ENCODE results near the gene PARVB. TPM values are rescaled to one million over a fixed set of nuclear protein-coding genes. Genes with fewer than 3 reads are reported as not detected.
A peak's percentile ranks its signal among the peaks of the same experiment; 100 is the strongest.

The PARVB gene
- polyA plus RNA-seq, 2 donors = 1.8 to 3.9 TPM

DNA sequence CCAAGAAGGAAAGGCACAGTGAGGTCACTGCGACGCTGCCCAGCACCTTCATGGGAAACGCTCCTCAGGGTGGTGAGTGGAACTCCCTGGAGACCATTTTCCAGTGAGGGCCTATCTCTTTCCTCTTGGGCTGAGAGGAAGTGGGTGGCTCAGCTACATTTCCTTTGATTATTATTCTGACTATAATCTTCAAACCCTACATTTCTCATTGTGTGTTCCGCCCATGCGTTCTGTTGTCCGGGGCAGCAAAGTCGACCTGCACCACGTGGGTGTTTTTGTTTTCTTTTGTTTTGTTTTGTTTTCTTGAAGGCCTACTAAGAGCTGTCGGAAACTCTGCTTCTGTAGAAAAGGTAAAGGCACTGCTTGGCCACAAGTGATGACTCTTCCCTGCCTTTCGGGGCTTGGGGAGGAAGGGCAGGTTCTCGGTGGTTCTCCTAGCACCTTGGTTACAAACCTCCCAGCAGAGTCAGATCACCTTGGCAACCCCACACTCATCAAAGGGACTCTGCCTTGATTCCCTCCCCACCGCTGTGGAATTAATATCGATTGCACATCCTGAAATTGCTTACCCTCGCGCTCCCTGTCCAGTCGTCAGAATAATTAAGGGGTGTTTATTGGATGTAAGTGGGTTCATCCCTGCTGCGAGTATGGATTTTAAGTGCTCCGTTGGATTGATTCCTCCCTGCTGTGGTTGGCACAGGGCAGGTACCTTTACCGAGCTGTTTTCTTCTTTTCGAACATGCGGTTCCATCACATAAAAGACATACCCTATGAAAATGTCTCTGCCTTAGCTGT lies 7.3 kb downstream of the PARVB start:
- Histone ChIP-seq H3K27ac (ENCODE audit: low read depth in 2 of 2, low read length in 1 of 2) (peak overlapping the region in 1 of 2 donors; percentile 40), H3K4me1 (ENCODE audit: control insufficient read depth in 2 of 2, insufficient read depth in 2 of 2, low read length in 1 of 2) (no peaks in the 10 kb centered on the region), H3K4me3 (ENCODE audit: low read depth in 1 of 2, low read length in 2 of 2) (no peak overlapping the region), H3K36me3 (ENCODE audit: control insufficient read depth in 2 of 2, insufficient read depth in 2 of 2, low read length in 1 of 2) (no peaks in the 10 kb centered on the region), H3K27me3 (ENCODE audit: control insufficient read depth in 1 of 2, insufficient read depth in 2 of 2, low read length in 2 of 2) (no peaks in the 10 kb centered on the region), H3K9me3 (ENCODE audit: control insufficient read depth in 2 of 2, insufficient read depth in 1 of 2, low read depth in 1 of 2, low read length in 1 of 2) (no peaks in the 10 kb centered on the region)
- WGBS, 2 donors = 65 to 77% methylated on average over 21 of the region's 21 CpGs

DNA sequence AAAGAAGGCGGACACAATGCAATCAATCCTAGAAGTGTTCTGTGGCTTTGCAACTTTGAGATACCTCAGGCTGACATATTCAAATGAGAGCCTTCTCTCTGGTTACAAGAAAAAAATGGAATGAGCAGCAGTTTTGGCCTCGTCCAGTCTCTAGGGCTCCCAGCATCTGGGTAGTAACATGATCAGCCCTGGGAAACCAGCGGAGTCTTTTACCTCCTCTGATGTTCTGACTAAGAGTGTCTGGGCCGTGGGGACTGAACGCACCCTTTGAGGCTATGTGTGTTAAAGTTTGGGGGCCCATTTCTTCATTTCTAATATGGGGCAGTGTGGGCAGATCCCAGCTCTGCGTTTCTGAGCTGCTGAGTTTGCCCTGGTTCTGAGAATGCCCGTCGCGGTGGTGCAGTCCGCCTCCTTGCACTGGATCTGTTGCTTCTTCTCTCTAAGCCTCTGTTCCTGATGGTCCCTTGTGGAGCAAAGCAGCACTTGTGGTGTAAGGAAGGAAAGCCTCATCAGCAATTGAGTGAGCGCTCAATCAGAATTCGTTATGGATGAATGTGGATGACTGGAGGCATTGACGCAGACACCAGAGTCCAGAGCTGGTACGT lies 8.1 kb downstream of the PARVB start:
- H3K27ac ChIP-seq (ENCODE audit: low read depth in 2 of 2, low read length in 1 of 2) = no peak overlapping the region
- no peaks in the 10 kb centered on the region for H3K9me3 ChIP-seq (ENCODE audit: control insufficient read depth in 2 of 2, insufficient read depth in 1 of 2, low read depth in 1 of 2, low read length in 1 of 2)
- WGBS, 2 donors = 86% methylated on average over 14 of the region's 14 CpGs
- no peaks in the 10 kb centered on the region for H3K4me1 ChIP-seq (ENCODE audit: control insufficient read depth in 2 of 2, insufficient read depth in 2 of 2, low read length in 1 of 2)
- no peaks in the 10 kb centered on the region for H3K27me3 ChIP-seq (ENCODE audit: control insufficient read depth in 1 of 2, insufficient read depth in 2 of 2, low read length in 2 of 2)
- H3K4me3 ChIP-seq (ENCODE audit: low read depth in 1 of 2, low read length in 2 of 2) = no peak overlapping the region
- H3K36me3 ChIP-seq (ENCODE audit: control insufficient read depth in 2 of 2, insufficient read depth in 2 of 2, low read length in 1 of 2) = no peaks in the 10 kb centered on the region

DNA sequence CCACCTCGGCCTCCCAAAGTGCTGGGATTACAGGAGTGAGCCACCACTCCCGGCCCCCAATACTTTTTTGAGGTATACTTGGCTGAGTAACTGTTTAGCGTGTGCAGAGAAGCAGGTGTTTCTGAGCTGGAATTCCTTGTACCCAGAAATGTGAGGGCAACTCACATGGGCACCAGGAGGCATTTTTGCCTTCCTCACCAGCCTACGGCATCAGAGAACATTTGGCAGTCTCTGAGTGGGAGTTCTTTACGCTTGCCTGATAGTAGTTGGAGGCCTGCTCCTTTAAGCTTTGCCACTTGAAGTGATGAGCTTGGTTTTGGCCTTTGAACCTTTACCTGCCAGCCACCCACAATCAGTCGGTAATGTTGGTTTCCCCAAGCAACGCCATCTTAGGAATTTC lies 9.2 kb downstream of the PARVB start:
- 89 to 92% methylated on average over 7 of the region's 7 CpGs for WGBS, 2 donors
- Histone ChIP-seq H3K27ac (ENCODE audit: low read depth in 2 of 2, low read length in 1 of 2) (no peak overlapping the region), H3K36me3 (ENCODE audit: control insufficient read depth in 2 of 2, insufficient read depth in 2 of 2, low read length in 1 of 2) (no peaks in the 10 kb centered on the region)

DNA sequence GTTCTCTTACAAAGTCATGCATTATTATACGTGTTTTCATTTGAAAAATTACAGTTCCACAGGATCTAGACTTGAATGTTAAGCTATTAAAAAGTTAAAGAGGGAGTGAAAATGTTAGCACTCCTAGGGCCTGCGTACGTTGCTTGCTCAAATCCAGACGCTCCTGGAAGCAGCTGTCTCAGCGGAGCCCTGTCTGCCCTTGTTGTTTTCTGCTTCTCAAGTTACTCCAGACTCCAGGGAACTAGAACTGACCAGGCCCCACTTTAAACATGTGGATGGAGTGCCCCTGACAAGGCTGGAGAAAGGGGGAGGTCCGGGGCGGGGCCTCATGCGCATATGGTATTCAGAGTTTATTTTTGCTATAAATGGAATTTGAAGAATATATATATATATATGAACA lies 9.6 kb downstream of the PARVB start:
- H3K27me3 ChIP-seq (ENCODE audit: control insufficient read depth in 1 of 2, insufficient read depth in 2 of 2, low read length in 2 of 2) = no peaks in the 10 kb centered on the region
- peaks cover 3 to 4% of the 10 kb centered on the region in 2 donors for H3K4me1 ChIP-seq (ENCODE audit: control insufficient read depth in 2 of 2, insufficient read depth in 2 of 2, low read length in 1 of 2)
- H3K36me3 ChIP-seq (ENCODE audit: control insufficient read depth in 2 of 2, insufficient read depth in 2 of 2, low read length in 1 of 2) = no peaks in the 10 kb centered on the region
- no peaks in the 10 kb centered on the region for H3K9me3 ChIP-seq (ENCODE audit: control insufficient read depth in 2 of 2, insufficient read depth in 1 of 2, low read depth in 1 of 2, low read length in 1 of 2)
- H3K27ac ChIP-seq (ENCODE audit: low read depth in 2 of 2, low read length in 1 of 2) = no peak overlapping the region
- H3K4me3 ChIP-seq (ENCODE audit: low read depth in 1 of 2, low read length in 2 of 2) = no peak overlapping the region
- WGBS, 2 donors = 71 to 81% methylated on average over 8 of the region's 8 CpGs

More for the DNA sequence above, 9.2 kb downstream of the PARVB start:
- Histone ChIP-seq H3K4me1 (ENCODE audit: control insufficient read depth in 2 of 2, insufficient read depth in 2 of 2, low read length in 1 of 2) (peaks cover 3 to 4% of the 10 kb centered on the region in 2 donors), H3K4me3 (ENCODE audit: low read depth in 1 of 2, low read length in 2 of 2) (no peak overlapping the region), H3K27me3 (ENCODE audit: control insufficient read depth in 1 of 2, insufficient read depth in 2 of 2, low read length in 2 of 2) (no peaks in the 10 kb centered on the region), H3K9me3 (ENCODE audit: control insufficient read depth in 2 of 2, insufficient read depth in 1 of 2, low read depth in 1 of 2, low read length in 1 of 2) (no peaks in the 10 kb centered on the region)

DNA sequence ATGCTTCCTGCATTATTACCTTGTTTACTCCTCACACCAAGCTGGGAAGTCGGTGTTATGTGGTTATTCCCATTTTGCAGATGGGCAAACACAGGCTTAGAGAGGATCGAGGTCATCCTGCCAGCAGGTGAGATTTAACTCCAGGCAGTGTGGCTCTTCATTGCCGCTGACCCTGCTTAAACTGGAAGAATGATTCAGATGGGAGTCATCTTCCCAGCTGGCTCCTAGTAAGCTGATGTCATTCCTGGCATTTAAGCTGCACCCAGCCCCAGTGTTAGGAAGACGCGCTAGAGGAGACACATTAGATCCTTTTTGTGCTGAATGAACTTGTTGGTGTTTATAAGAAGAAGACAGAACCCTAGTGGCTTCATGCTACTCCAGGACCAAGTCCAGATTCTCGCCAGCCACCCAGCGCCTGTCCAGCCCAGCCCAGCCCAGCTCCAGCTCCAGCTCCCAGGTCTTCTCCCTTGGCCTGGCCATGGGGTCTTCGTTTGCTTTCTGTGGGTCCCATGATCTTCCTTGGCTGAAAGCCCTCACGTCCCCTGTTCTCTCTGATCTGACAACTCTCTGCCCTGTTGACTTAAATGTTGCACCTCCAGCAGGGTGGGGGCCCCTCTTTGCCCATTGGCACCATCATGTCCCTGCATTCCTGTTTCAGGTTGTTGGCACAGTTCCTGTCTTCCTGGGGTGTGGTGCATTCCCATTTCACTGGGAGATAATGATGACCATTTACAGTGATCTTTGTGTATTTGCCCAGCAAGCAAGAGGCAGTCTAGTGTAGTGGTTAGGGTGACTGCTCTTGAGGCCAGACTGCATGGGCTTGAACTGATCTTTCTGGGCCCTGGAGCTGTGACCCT lies 13.6 kb downstream of the PARVB start:
- H3K9me3 ChIP-seq (ENCODE audit: control insufficient read depth in 2 of 2, insufficient read depth in 1 of 2, low read depth in 1 of 2, low read length in 1 of 2) = no peaks in the 10 kb centered on the region
- H3K36me3 ChIP-seq (ENCODE audit: control insufficient read depth in 2 of 2, insufficient read depth in 2 of 2, low read length in 1 of 2) = no peaks in the 10 kb centered on the region
- H3K27ac ChIP-seq (ENCODE audit: low read depth in 2 of 2, low read length in 1 of 2) = peak overlapping the region; percentile 6 to 69
- H3K27me3 ChIP-seq (ENCODE audit: control insufficient read depth in 1 of 2, insufficient read depth in 2 of 2, low read length in 2 of 2) = no peaks in the 10 kb centered on the region
- no peak overlapping the region for H3K4me3 ChIP-seq (ENCODE audit: low read depth in 1 of 2, low read length in 2 of 2)
- WGBS, 2 donors = 36 to 60% methylated on average over 9 of the region's 9 CpGs
- H3K4me1 ChIP-seq (ENCODE audit: control insufficient read depth in 2 of 2, insufficient read depth in 2 of 2, low read length in 1 of 2) = peaks cover 3 to 4% of the 10 kb centered on the region in 2 donors

DNA sequence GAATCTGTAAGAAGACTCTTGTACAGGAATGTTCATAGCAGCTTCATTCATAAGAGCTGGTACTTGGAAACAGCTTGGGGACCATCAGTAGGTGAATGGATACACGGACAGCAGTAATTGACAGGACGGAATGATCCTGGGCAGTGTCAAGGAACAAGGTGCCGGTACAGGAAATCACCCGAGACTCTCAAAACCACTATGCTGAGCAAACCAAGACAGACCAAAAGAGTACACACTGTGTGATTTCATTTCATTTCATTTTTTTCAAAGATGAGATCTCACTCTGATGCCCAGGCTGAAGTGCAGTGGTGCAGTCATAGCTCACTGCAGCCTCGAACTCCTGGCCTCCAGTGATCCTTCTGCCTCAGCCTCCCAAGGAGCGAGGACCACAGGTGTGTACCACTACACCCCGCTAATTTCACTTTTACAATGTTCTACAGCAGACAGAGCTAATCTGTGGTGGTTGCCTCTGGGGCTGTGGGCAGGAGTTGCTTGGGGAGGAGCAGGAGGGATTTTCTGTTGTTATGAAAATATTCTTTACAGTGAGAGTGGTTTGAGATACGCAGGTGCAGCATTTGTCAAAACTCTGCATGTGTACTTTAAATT lies 15.6 kb downstream of the PARVB start:
- 86 to 91% methylated on average over 8 of the region's 8 CpGs for WGBS, 2 donors
- Histone ChIP-seq H3K27ac (ENCODE audit: low read depth in 2 of 2, low read length in 1 of 2) (no peak overlapping the region), H3K4me1 (ENCODE audit: control insufficient read depth in 2 of 2, insufficient read depth in 2 of 2, low read length in 1 of 2) (peaks cover 3 to 4% of the 10 kb centered on the region in 2 donors), H3K27me3 (ENCODE audit: control insufficient read depth in 1 of 2, insufficient read depth in 2 of 2, low read length in 2 of 2) (no peaks in the 10 kb centered on the region), H3K36me3 (ENCODE audit: control insufficient read depth in 2 of 2, insufficient read depth in 2 of 2, low read length in 1 of 2) (no peaks in the 10 kb centered on the region), H3K4me3 (ENCODE audit: low read depth in 1 of 2, low read length in 2 of 2) (no peak overlapping the region), H3K9me3 (ENCODE audit: control insufficient read depth in 2 of 2, insufficient read depth in 1 of 2, low read depth in 1 of 2, low read length in 1 of 2) (no peaks in the 10 kb centered on the region)

DNA sequence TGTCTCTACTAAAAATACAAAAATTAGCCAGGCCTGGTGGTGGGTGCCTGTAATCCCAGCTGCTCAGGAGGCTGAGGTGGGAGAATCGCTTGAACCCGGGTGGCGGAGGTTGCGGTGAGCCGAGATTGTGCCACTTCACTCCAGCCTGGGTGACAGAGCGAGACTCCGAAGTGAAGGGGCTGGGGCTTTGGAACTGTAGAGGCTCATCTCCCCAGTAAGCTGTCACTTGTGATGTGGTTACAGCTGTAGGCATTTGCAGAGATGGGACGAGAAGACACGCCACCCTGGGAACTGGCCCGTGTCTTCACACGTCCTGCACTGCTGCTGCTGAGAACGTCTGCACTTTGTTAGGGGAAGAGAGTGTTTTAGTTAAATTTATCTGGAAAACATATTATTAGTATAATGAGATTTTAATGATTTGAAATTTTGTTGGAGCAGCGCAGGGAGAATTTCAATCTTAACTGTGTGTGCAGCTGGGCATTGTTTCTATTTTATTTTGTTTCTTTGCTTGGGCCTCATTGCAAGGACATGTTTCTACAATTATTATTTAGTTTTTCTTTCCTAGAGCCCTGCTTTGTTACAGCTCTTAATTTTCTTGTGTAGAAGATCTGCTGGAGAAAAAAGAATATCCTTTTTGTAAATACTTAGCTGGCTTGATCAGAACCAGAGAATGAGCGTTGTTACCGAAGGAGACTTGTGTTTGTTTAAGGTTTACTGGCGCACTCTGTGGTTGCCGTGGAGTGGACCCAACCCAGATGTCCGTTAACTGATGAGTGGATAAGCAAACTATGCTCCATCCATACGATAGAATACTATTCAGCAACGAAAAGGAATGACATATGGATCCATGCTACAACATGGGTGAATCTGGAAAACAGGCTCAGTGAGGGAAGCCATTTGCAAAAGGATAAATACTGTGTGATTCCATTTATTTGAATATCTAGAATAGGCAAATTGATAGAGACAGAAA lies 18.4 kb downstream of the PARVB start:
- no peaks in the 10 kb centered on the region for H3K36me3 ChIP-seq (ENCODE audit: control insufficient read depth in 2 of 2, insufficient read depth in 2 of 2, low read length in 1 of 2)
- H3K4me1 ChIP-seq (ENCODE audit: control insufficient read depth in 2 of 2, insufficient read depth in 2 of 2, low read length in 1 of 2) = peaks cover 3 to 4% of the 10 kb centered on the region in 2 donors
- no peaks in the 10 kb centered on the region for H3K9me3 ChIP-seq (ENCODE audit: control insufficient read depth in 2 of 2, insufficient read depth in 1 of 2, low read depth in 1 of 2, low read length in 1 of 2)
- no peaks in the 10 kb centered on the region for H3K27me3 ChIP-seq (ENCODE audit: control insufficient read depth in 1 of 2, insufficient read depth in 2 of 2, low read length in 2 of 2)
- no peak overlapping the region for H3K27ac ChIP-seq (ENCODE audit: low read depth in 2 of 2, low read length in 1 of 2)
- no peak overlapping the region for H3K4me3 ChIP-seq (ENCODE audit: low read depth in 1 of 2, low read length in 2 of 2)
- WGBS, 2 donors = 61 to 62% methylated on average over 20 of the region's 20 CpGs

DNA sequence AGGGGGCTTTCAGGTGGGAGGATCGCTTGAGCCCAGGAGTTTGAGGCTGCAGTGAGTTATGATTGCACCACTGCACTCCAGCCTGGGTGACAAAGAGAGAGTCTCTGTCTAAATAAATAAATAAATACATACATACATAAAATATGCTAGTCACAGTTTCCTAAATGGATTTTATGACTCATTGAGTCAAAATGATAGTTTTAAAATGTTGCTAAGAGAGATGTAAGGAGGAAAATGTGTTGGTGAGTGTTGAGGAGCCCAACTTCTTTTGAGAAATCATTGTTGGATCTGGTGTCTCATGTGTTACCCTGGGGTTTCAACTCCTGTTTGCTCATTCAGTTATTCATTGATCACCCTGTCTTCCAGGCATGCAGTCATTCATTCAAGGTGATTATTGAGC lies 21.0 kb downstream of the PARVB start:
- Histone ChIP-seq H3K4me1 (ENCODE audit: control insufficient read depth in 2 of 2, insufficient read depth in 2 of 2, low read length in 1 of 2) (peaks cover 0 to 6% of the 10 kb centered on the region in 2 donors), H3K9me3 (ENCODE audit: control insufficient read depth in 2 of 2, insufficient read depth in 1 of 2, low read depth in 1 of 2, low read length in 1 of 2) (no peaks in the 10 kb centered on the region), H3K4me3 (ENCODE audit: low read depth in 1 of 2, low read length in 2 of 2) (no peak overlapping the region), H3K36me3 (ENCODE audit: control insufficient read depth in 2 of 2, insufficient read depth in 2 of 2, low read length in 1 of 2) (no peaks in the 10 kb centered on the region), H3K27ac (ENCODE audit: low read depth in 2 of 2, low read length in 1 of 2) (no peak overlapping the region), H3K27me3 (ENCODE audit: control insufficient read depth in 1 of 2, insufficient read depth in 2 of 2, low read length in 2 of 2) (no peaks in the 10 kb centered on the region)
- WGBS, 2 donors = 100% methylated on average over 1 of the region's 1 CpG

All from esophagus (tissue), 2 donors.